Stimulated activated CD8-positive, alpha-beta memory T cell treated with anti-CD3 and anti-CD28 coated beads, Interleukin-15, amount 100 ng/mL, for 4 hours (primary cell): ENCODE data around the gene CPSF3.

Experiments used
- DNase-seq, 2 donors: peaks; one replicate each; pipeline ENCODE4 v3.0.0-alpha.2; 2020; ENCODE audit warnings: low read depth in 2 of 2

Gene CPSF3

DNA sequence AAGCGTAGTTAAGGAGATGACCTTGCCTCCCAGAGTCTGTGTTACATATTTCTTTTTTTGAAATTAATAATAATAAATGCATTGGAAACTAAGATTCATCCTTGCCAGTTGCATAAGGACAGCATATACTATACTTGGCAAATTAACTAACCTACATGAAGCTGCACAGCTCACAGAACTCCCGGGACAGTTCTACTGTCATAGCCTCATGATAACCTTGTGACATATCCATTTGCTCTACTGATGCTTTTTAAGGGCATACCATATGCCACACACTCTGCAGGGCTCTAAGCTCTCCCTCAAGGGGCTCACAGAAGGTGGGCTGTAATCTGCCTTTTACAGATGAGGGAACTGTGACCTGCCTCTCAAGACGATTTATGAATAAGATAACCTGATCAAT lies 3.9 kb upstream of the CPSF3 start:
- DNase-seq, result no peak

DNA sequence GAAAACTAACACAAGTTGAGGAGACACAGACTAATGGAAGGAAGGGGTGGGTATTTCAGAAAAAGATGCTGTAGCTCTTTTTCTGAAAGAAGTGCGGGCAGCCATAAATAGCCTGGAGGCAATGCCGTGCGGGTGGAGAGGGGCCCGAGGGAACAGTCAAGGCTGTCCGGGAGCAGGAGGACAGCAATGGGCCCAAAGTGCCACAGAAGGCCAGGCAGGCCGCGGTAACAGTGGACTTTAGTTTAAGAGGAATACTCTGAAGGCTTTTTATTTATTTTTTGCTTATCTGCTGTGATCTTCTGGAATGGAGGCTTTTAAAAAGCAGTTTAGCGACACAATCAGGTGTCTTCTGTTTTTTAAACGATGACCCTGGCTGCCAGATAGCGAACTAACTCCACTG lies 3.0 kb upstream of the CPSF3 start:
- DNase-seq, result no peak

DNA sequence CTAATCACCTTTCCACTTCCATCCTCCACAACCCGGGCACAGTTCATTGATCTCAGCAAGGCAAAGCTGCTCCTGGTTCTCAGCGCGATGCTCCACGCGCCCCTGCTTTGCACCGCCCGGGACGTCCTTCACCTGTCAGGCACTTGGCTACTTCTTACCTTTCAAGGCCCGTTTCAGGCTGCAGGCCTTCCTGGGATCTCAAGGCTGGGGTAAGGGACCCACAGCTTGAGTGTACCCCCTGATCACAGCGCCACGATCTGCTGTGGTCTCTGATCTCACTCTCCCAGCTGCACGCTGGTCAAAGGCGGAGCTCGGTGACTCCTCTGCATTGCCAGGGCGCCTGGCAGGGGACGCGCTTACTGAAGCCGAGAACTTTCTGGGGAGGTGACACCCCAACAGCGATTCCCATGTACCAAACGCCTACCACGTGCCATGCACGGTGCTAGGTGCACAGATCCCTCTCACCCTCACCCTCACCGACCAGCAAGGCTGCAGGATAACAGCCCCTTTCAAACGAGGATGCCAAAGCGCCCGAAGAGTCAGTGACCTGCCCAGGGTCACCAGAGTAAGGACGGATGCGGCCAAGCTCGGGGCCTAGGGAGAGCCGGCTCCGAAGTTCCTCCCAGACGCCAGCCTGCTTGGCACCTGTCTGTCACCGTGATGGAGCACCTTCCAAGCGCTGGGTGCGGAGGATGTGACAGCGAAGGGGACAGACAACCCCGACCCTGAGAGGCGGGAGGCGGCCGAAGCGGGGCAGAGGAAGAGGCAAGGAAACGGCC lies 944 bp upstream of the CPSF3 start:
- peak; percentile 29 for DNase-seq

DNA sequence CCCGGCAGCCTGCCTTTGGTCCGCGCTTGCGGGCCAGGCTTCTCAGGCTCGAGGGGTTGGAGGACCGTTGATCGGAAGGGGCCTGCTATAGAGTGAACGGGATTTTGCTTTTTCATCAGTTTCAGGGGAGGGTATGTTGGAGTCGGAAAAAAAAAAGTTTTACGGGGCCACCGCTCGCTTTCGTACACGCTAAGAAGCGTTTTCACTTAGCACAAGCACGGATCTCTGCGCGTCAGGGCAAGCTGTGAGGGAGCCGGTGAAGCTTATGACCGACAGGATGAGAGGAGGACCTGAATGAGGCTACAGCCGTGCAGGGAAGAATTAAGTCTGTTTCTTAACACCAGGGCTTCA lies 443 bp downstream of the CPSF3 start:
- no peak for DNase-seq

DNA sequence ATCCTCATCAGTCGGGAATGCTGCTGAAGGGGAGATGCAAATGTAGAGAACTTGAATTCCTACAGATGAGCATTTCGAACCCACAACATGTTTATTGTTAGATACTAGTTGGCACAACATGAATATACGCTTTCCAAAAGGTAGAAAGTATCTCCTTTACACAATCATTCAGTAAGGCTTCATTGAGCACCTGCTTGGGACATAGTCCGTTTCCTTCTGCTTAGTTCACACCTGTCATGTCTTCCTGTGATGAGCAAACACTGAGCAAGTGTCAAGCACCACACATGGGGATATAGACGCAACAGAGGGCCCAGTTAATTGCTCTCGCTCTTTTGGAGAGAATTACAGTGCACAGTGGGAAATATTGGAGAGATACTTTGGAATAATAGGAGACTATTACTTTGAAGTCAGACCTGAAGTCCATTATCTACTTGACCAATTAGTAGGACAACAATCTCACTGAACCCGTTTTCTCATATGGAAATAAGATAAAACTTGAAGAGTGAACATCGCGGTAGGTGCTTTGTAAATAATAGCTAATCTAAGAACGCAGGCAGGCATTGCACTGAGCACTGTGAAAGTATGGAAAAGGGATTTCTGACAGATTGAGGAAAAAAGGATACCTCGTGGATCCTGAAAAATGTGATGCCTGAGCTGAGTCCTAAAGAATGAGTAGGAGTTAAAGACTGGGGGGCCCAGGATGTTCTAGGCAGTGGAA lies 1.2 kb downstream of the CPSF3 start:
- no peak for DNase-seq

DNA sequence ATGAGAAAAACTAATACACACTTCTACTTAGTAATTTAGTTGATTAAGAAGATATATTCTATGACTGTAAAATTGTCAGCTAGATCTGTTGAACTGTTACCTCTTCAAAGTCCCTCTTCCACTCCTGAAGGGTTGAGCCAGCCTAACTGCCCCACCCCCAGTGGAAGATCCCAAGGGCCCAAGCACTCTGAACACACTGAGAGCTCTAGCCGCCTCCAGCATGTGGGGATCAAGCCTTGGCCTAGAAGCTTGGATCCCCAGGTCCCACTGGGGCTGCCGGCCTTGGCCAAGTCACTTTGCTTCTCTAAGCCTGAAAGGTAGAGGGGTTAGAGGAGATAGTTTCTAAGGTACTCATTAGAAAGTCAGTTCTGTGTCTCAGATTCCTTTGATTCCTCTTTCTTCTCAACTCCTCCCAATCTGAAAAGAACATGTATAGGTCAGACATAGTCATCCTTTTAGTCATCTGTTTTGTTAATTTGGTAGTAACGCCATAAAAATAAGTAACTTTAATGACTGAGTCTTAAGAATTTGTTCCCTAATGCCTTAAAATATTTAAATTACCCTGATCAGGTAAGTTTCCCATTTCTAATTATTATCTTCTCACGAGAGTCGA lies 5.6 kb downstream of the CPSF3 start:
- DNase-seq, result no peak

DNA sequence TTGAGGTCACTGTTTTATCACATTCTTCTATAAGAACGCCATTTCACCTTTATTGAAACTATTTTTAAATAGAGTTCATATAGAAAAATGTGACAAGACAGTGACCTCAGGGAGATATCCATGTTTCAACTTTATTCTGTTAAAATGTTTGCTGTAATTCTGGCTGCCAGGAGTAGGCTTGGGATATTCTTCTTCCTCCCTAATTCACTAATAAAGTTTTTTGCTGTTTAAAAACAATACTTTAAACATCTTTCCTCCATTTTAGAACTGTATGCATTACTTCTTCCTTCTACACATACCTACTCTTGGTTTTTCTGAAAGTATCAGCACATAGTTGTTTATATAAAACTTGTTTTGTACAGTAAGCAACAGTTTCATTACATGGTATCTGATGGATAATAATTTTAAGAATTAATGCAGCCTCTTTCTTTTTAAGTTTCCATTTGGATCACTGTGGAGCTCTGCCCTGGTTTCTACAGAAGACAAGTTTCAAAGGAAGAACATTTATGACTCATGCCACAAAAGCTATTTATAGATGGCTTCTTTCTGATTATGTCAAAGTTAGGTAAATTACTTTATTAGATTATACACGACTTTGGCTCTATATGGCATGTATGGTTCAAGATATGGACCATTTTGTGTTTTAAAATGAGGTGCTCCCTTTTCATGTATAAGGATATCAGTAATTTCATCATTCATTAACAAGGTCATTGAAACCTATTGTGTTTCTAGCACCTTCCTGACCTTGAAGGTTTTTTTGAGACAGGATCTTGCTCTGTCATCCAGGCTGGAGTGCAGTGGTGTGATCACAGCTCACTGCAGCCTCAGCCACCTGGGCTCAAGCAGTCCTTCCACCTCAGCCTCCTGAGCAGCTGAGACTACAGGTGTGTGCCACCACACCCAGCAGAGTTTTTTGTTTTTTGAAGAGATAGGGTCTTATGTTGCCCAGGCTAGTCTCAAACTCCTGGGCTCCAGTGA lies 7.2 kb downstream of the CPSF3 start:
- no peak for DNase-seq

DNA sequence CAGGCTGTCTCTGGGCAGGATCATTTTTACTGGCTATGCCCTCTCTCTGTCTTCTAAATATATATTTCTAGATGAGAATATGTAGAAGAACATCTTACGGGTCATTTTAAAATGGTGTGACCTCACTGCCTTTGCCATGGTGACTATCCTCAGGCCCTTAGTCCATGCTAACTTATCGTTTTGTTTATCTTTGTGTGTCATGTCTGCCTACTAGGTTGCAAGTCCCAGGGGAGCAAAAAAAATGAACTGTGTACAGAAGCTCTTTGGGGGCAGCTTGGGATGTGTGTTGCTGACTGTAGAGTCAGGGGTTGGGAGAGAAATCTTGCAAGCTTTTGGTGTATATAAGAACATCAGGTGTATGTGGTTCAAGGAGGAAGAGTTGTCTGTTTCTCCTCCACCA lies 11.0 kb downstream of the CPSF3 start:
- no peak for DNase-seq

DNA sequence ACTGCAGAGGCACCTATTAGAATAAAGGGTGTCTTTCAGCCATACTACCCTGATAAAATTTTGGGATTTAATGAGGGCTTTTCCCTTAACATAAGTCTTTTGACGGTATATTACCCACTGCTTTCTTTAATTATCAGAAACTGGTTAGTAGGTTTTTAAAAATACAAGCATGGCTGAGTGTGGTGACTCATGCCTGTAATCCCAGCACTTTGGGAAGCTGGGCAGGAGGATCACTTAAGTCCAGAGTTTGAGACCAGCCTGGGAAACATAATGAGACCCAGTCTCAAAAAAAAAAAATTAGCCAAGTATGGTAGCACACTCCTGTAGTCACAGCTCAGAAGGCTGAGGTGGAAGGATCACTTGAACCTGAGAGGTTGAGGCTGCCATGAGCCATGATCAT lies 16.1 kb downstream of the CPSF3 start:
- DNase-seq, result no peak

DNA sequence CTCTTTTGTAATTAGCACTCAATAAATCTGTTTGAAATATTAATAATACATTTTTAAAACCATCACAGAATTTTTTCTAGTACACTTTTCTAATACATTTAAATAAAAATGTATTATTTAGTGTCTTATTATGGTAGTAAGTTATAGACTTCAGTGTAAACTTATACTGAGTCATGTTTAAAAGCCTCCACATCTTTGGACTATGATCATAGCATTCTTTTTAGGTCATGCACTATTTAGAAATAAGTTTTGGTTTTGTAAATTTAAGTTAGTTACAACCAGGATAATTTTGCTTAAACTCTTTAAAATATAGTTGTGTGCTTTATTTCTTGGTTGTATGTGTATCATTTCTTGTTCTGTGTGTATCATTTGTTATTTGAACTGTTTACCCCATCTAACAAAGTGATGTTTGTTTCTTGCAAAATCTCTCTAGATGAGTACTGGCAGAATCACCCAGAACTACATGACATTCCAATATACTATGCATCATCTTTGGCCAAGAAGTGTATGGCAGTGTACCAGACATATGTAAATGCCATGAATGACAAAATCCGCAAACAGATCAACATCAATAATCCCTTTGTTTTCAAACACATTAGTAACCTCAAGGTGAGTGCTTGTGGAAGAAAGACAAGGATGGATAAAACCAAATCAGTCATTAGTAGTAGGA lies 16.7 kb downstream of the CPSF3 start:
- DNase-seq, result no peak

DNA sequence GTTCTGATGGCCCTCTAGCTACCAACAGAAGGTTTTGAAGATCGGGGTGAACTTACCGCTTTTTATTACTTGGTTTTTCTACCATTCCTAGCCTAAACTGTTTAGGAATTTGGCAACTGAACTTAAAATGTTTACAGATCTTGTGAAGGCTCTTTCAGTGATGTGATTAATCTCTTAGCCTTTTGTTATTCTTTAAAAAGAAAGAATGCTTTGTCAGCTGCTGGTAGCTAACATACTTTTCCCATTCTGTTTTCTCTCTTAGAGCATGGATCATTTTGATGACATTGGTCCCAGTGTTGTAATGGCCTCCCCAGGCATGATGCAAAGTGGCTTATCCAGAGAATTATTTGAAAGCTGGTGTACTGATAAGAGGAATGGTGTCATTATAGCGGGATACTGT lies 18.1 kb downstream of the CPSF3 start:
- no peak for DNase-seq

DNA sequence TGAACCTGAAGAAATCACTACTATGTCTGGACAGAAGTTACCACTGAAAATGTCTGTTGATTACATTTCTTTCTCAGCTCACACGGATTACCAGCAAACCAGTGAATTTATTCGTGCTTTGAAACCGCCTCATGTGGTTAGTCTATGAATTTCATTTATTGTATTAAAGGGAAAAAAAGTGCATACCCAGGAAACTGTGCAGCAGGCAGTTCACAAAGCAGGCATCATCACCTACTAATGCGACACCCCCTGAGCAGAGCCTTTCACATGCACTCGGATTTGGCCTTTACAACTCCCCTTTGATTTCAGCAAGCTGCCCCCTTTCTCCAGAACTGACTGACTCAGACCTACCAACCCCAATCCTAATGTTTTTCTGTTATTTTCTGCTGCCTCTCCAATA lies 20.1 kb downstream of the CPSF3 start:
- DNase-seq, result no peak

DNA sequence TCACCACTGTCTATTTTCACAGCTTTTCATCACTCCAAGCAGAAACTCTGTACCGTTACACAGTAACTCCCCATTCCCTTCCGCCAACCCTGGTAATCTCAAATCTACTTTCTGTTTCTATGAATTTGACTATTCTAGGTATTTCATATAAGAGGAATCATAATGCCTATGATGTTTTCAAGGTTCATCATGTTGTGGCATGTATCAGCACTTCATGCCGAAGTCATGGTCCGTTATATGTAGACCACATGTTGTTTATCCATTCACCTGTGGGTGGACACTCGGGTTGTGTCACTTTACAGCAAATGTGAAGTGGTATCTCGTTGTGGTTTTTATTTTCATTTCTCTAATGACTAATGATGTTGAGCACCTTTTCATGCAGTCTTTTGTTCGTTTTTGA lies 21.6 kb downstream of the CPSF3 start:
- no peak for DNase-seq

DNA sequence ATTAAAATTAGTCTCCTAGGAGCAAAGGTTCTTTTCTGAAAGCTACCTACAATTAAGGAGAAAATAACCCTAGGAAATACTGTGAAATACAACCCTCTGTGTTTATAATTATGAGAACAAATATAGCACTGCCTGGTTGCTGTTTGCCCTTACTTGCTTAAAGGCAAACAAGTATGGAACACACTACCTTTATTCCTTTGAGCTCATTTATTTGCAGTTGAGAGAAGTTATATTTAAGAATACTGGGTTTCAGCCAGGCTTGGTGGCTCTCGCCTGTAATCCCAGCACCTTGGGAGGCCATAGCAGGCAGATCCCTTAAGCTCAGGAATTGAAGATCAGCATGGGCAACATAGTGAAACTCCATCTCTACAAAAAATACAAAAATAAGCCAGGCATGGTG lies 27.8 kb downstream of the CPSF3 start:
- DNase-seq, result no peak

DNA sequence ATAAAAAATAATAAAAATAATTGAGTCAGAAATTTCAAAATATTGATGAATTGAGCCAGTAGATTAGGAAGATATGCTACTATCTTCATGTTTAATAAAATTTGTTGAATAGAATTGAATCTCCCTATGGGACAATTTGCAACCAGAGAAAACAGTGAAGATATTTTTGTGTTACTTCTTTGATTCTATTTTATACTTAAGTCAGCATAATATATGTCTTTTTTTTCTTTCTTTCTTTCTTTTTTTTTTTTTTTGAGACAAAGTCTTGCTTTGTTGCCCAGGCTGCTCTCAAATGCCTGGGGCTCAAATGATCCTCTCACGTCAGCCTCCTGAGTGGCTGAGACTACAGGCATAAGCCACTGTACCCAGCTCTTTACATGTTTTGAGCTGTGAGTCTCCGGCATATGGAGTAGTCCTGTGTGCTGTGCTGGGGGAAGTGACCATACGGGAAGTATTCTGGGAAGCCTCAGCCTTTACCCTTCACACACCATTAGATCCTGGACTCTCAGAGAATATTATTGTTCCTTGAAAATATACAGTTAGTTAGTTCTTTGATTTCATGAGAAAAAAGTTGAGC lies 37.1 kb downstream of the CPSF3 start:
- DNase-seq, result no peak

DNA sequence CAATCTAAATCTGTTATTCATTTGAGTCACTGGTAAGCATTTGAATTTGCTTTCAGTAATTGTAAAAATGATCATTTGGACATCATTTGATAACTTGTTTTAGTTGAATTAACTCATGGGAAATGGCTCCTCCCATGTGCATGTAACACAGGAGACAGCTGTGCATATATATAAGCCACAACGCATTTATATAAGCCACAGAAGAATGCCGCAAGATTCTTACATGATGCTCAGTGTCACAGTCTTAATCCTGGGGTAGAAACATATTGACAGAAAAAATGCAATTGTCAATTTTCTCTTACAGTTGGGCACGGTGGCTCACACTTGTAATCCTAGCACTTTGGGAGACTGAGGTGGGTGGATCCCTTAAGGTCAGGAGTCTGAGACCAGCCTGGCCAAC lies 37.6 kb downstream of the CPSF3 start:
- DNase-seq, result no peak

DNA sequence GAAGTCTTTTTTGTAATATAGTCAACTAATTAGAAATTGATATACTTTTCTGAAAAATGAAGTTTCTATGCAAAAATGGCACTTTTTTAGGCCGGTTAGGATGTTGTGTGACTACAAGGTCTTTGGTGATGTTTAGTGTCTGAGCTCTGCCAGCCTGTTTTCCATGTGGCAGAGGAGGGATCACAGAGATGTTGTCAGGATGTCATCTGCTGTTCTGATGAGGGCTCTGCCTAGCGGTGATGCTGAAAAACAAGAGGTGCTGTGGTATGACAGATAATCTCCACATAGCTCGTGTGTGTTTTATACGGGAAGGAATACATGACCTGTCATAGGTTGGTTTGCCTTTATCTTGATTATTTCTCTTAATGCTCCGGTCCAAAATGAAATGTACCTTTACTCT lies 38.9 kb downstream of the CPSF3 start:
- DNase-seq, result no peak

DNA sequence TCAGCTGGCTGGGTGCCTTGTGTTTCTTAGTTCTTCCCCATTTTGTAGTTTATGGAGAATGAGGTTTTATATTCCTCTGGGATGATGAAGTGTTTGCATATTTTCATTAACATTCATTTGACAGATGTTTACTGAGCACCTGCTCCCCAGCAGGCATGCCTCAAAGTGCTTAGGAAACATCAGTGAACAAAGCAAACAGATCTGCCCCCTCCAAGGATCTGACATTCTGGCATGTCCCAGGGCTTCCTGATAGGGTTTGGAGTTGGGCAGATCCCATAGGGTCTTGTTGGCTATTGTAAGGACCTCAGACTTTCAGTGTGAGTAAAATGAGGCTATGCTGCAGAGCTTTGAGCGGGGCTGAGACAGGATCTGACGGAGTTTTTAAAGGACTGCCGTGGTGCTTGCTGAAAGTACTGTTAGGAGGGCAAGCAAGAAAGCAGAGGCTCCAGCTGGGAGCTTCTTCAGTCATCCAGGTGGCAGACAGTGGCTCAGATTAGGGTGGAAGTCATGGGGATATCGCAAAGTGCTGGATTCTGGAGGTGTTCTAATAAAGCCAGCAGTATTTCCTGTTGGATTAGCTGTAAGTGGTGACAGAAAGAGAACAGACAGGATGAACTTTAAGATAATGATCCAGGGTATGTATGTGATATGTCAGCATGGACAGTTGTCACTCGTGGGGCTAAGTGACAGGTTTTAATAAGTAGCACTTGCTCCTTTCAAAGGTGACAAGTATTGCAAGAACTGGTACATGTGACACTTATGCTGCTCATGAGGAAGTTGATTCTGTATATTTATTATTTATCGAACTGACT lies 39.6 kb downstream of the CPSF3 start:
- no peak for DNase-seq

DNA sequence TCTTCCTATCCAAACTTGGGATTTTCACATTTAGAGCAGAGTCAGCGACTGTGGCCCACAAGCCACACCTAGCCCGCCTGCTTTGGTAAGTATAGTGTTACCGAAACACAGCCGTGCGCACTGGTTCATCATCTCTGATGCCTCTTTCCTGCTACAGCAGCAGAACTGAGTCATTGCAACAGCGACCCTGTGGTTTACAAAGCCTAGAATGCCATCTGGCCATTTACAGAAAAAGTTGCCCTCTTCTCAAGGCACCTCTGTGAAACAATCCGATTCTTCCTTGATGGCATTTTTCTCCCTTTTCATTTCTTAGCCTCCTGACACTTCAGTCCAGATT lies 40.2 kb downstream of the CPSF3 start:
- no peak for DNase-seq

DNA sequence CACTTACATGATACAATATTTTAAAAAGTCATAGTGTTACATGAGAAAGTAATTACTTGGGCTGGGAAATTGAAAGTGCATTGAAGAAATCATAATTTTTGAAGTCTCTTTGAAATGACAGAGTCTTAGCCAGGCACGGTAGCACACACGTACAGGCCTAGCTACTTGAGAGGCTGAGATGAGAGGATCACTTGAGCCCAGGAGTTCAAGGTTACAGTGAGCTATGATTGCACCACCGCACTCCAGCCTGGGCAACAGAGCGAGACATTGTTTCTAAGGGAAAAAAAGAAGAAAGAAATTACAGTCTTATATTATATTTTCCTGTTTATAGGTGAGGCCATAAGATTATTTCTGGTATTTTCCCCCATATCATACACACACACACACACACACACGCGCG lies 41.7 kb downstream of the CPSF3 start:
- DNase-seq, result no peak
